K562 (cell line): ENCODE measurements around the gene SLC34A3. TPM values are rescaled to one million over a fixed set of nuclear protein-coding genes. Genes with fewer than 3 reads are reported as not detected.
A peak's percentile ranks its signal among the peaks of the same experiment; 100 is the strongest.

ENCODE experiments used
- ATAC-seq: fragments of 200-7000 bp; cut with Tn5 transposase; 3 replicates; pipeline ENCODE4 v1.9.1; 2020; ENCODE audit warnings: moderate library complexity
- BruUV-seq: library from RNA; stranded (reverse); fragments of 400-500 nt; replicated peaks from 2 replicates; lab custom pipeline; 2021; lab: Mats Ljungman, UMichigan
- CTCF ChIA-PET: fragments of 300-600 bp; formaldehyde crosslinking; extraction: SDS; loops from one replicate; lab custom pipeline; 2021; ENCODE audit warnings: low intra/inter-chr PET ratio; lab: Yijun Ruan, JAX
- POLR2A ChIA-PET: fragments of 300-600, 350-650 bp; sonication (Branson Sonifier 250); formaldehyde crosslinking; extraction: SDS; loops from one replicate; lab custom pipeline; 2021; ENCODE audit warnings: antibody characterized with exemption, inconsistent platforms; lab: Yijun Ruan, JAX
- DNase-seq, 4 experiments: peaks; one replicate each; pipeline versions ENCODE4 v3.0.0 to v3.0.0-alpha.2; 2011 to 2018; ENCODE audit warnings: low spot score in 3 of 4, mixed read lengths in 3 of 4; ENCODE audit errors: extremely low read depth in 1 of 4
- FAIRE-seq: peaks from 2 replicates; lab custom pipeline; 2011; peaks lifted over from hg19 to GRCh38; lab: Jason Lieb, UNC
- H2AFZ ChIP-seq: 2 replicates; pipeline ENCODE4 v1.6.0; 2011; ENCODE audit warnings: low read depth, low read length, control low read depth, inconsistent platforms
- H3K27ac ChIP-seq: fragments of 200-600 bp; 3 replicates; pipeline ENCODE4 v1.8.0; 2011; ENCODE audit warnings: low read depth, mild to moderate bottlenecking, control low read depth, inconsistent platforms, low read length, moderate library complexity, mixed read lengths; ENCODE audit errors: extremely low read depth
- H3K27me3 ChIP-seq, 2 experiments: fragments of 300-600 bp in 1 of 2; 2 replicates in 1 of 2; 3 replicates in 1 of 2; pipeline versions ENCODE4 v1.6.0 to v1.8.0; 2011; ENCODE audit warnings: inconsistent platforms in 2 of 2, low read length in 2 of 2, mild to moderate bottlenecking in 1 of 2, mixed read lengths in 1 of 2, moderate library complexity in 1 of 2; ENCODE audit not compliant: control insufficient read depth in 2 of 2, insufficient read depth in 2 of 2
- H3K36me3 ChIP-seq: fragments of 300-600 bp; 3 replicates; pipeline ENCODE4 v1.8.0; 2011; ENCODE audit warnings: mild to moderate bottlenecking, low read length, inconsistent platforms; ENCODE audit not compliant: control insufficient read depth, insufficient read depth
- H3K4me1 ChIP-seq, 2 experiments: fragments of 200-600 bp in 1 of 2; replicated peaks in 1 of 2; 2 replicates in 1 of 2; 3 replicates in 1 of 2; pipeline versions ENCODE4 v1.5.1 to v1.8.0; 2011; ENCODE audit warnings: inconsistent platforms in 2 of 2, low read length in 2 of 2, mild to moderate bottlenecking in 1 of 2, mixed read lengths in 1 of 2, moderate library complexity in 1 of 2; ENCODE audit not compliant: control insufficient read depth in 2 of 2, insufficient read depth in 2 of 2
- H3K4me2 ChIP-seq: 2 replicates; pipeline ENCODE4 v1.6.1; 2011; ENCODE audit warnings: low read length, control low read depth, inconsistent platforms, mixed read lengths; ENCODE audit not compliant: insufficient read depth
- H3K4me3 ChIP-seq: fragments of 200-600 bp; sonication (generic), shearing (Covaris generic); 2 replicates; pipeline ENCODE4 v1.5.1; 2016; ENCODE audit warnings: control low read depth, inconsistent platforms
- H3K79me2 ChIP-seq: fragments of 200-600 bp; 3 replicates; pipeline ENCODE4 v1.8.0; 2011; ENCODE audit warnings: low read length, inconsistent platforms; ENCODE audit not compliant: control insufficient read depth, insufficient read depth
- H3K9ac ChIP-seq, 2 experiments: 2 replicates each; pipeline versions ENCODE4 v1.6.0 to v1.6.1; 2011; ENCODE audit warnings: low read depth in 2 of 2, low read length in 2 of 2, control low read depth in 1 of 2, inconsistent platforms in 1 of 2, mild to moderate bottlenecking in 1 of 2, mixed read lengths in 1 of 2; ENCODE audit not compliant: insufficient read depth in 1 of 2
- H3K9me1 ChIP-seq: one replicate; pipeline ENCODE4 v1.6.0; 2011; ENCODE audit warnings: inconsistent platforms, mild to moderate bottlenecking, low read length, moderate library complexity; ENCODE audit not compliant: control insufficient read depth, insufficient read depth
- H3K9me3 ChIP-seq: replicated peaks from 2 replicates; pipeline ENCODE4 v1.5.1; 2011; ENCODE audit warnings: low read depth, low read length, inconsistent platforms; ENCODE audit not compliant: control insufficient read depth, insufficient read depth
- H4K20me1 ChIP-seq: replicated peaks from 2 replicates; pipeline ENCODE4 v1.6.1; 2011; ENCODE audit warnings: low read length, inconsistent platforms, mixed read lengths; ENCODE audit not compliant: control insufficient read depth, insufficient read depth
- CBFA2T2 ChIP-seq: fragments of 450-650 bp; conservative IDR thresholded peaks from 2 replicates; pipeline ENCODE4 v1.6.1; 2017; ENCODE audit warnings: mild to moderate bottlenecking
- ETS1 ChIP-seq: conservative IDR thresholded peaks from 2 replicates; pipeline ENCODE4 v1.6.1; 2011; ENCODE audit warnings: low read depth, mild to moderate bottlenecking, low read length; ENCODE audit not compliant: control insufficient read depth
- MEF2D ChIP-seq: conservative IDR thresholded peaks from 2 replicates; pipeline ENCODE4 v1.6.1; 2016; ENCODE audit warnings: low read depth, missing genetic modification characterization, missing compliant biosample characterization
- NEUROD1 ChIP-seq: fragments of 150-350 bp; IDR thresholded peaks from 2 replicates; pipeline ENCODE4 v1.6.1; 2014; ENCODE audit warnings: borderline replicate concordance, low read length, low read depth; ENCODE audit not compliant: partially characterized antibody
- PTRF ChIP-seq: fragments of 450-650 bp; IDR thresholded peaks from 2 replicates; pipeline ENCODE4 v1.6.1; 2016; ENCODE audit warnings: mild to moderate bottlenecking, missing genetic modification characterization, missing compliant biosample characterization
- RBM22 ChIP-seq: fragments of 200-400 bp; formaldehyde crosslinking; IDR thresholded peaks from 2 replicates; pipeline ENCODE4 v1.6.1; 2018; ENCODE audit warnings: low read length, low read depth; ENCODE audit not compliant: poor library complexity, severe bottlenecking
- REST ChIP-seq, 2 experiments: fragments of 450-650 bp; formaldehyde crosslinking in 1 of 2; IDR thresholded peaks; 2 replicates each; pipeline versions ENCODE4 v1.4.0 to v1.6.1; 2014 to 2020; ENCODE audit warnings: mild to moderate bottlenecking in 2 of 2, borderline replicate concordance in 1 of 2, low read depth in 1 of 2
- SREBF1 ChIP-seq: fragments of 150-350 bp; IDR thresholded peaks from 2 replicates; pipeline ENCODE4 v1.6.1; 2014; ENCODE audit warnings: antibody characterized with exemption, low read depth, low read length, borderline replicate concordance
- ZBTB1 ChIP-seq: sonication (generic); formaldehyde crosslinking; IDR thresholded peaks from 2 replicates; pipeline ENCODE4 v1.8.1; 2023; ENCODE audit warnings: missing genetic modification reagents, low read depth, mild to moderate bottlenecking, borderline replicate concordance
- WGBS: fragments of 100-300 bp; shearing (Covaris generic); methylation state at CpG from one replicate; pipeline ENCODE4 v1.1.6; 2016; ENCODE audit warnings: low coverage, mixed read lengths; ENCODE audit not compliant: insufficient coverage; ENCODE audit errors: missing lambda C conversion rate; 5-methylcytosine and 5-hydroxymethylcytosine counted together
- in situ Hi-C: fragments of 300-500 bp; cut with MboI; formaldehyde crosslinking; loops from 4 replicates; pipeline ENCODE4 v1.15.0; 2018; ENCODE audit warnings: inconsistent platforms, mixed read lengths
- intact Hi-C: fragments of 100-400 bp; cut with micrococcal nuclease; formaldehyde crosslinking; loops from 2 replicates; pipeline ENCODE4 v1.14.2; 2022
- polyA plus RNA-seq, 8 experiments: library from polyadenylated mRNA; depleted of rRNA in 4 of 8; stranded (reverse) in 5 of 8; unstranded in 3 of 8; fragments of >200 nt; fragmentation: Nextera tagmentation in 2 of 8; fragmentation: Illumina TruSeq in 1 of 8; extraction: Ambion mirVana in 2 of 8; extraction: Trizol in 1 of 8; gene quantifications; 2 replicates each; pipeline versions ENCODE4 v1.2.1 to v1.2.3, GENCODE V29; 2011 to 2014; ENCODE audit warnings: inconsistent platforms in 1 of 8, missing spikeins in 1 of 8
- total RNA-seq, 7 experiments: library from RNA; depleted of rRNA in 6 of 7; stranded (reverse); fragments of >200 nt in 6 of 7; fragmentation: Illumina TruSeq in 2 of 7; extraction: Trizol in 2 of 7; gene quantifications; 2 replicates each; pipeline versions ENCODE4 v1.2.1 to v1.2.3, GENCODE V29; 2011 to 2021; ENCODE audit warnings: low replicate concordance in 1 of 7

Gene SLC34A3
- total and polyA plus RNA-seq, 9 of the 15 experiments (the other 6 are each of a cell fraction or from before 2014, with no cell fraction given): not detected

GRCh38 chr9:137276473-137277328, 46.0 kb downstream of the SLC34A3 start:
- peak overlapping the region; percentile 98 for H3K27ac ChIP-seq
- no peaks in the 10 kb centered on the region for H3K9me3 ChIP-seq
- peak; percentile 77 to 93 (median 84) for DNase-seq
- H3K4me1 ChIP-seq: peaks cover 17 to 97% of the 10 kb centered on the region in 2 experiments
- ChIA-PET CTCF (interaction anchor here (1.0 to 2.3 kb wide), 2 partner anchors 18 to 168 kb away, joined by 4 to 8 read pairs; no protein-coding TSS in a partner anchor), POLR2A (interaction anchor here (0.5 to 2.6 kb wide), 15 partner anchors 10 to 277 kb away, joined by 3 to 23 read pairs (median 3); partner anchors contain the start of genes LRRC26, MRPL41, NELFB and TUBB4B)
- WGBS: 15% methylated on average over 19 of the region's 30 CpGs
- H3K27me3 ChIP-seq: no peaks in the 10 kb centered on the region
- H3K4me3 ChIP-seq: peak overlapping the region; percentile 88
- FAIRE-seq: peak; percentile 95
- no peaks in the 10 kb centered on the region for H4K20me1 ChIP-seq
- H3K4me2 ChIP-seq: peak overlapping the region; percentile 82
- in situ Hi-C loops: no loop called here
- peak overlapping the region; percentile 88 for H2AFZ ChIP-seq
- peaks cover 37% of the 10 kb centered on the region for H3K79me2 ChIP-seq
- peak; percentile 73 for ATAC-seq
- H3K9ac ChIP-seq: peak overlapping the region; percentile 91 to 92
- peaks cover 51% of the 10 kb centered on the region; the same call in 1 of the 3 replicates for H3K36me3 ChIP-seq
- intact Hi-C loops: loop anchor here (1.0 to 2.0 kb wide), 2 partner anchors 22 to 35 kb away; partner anchors contain the start of genes NELFB and TUBB4B
- no peaks in the 10 kb centered on the region for H3K9me1 ChIP-seq
- BruUV-seq: TSS peak; percentile 81
- 0 out of 2 replicates have a peak, but pooled peaks have one; percentile 49 for TF ChIP-seq ETS1
- TF ChIP-seq REST (IDR thresholded peaks at IDR 0.05; ENCODE audit: borderline replicate concordance): 0 out of 2 replicates have a peak, but pooled peaks have one; percentile 25
- 0 out of 2 replicates have a peak, but pooled peaks have one; percentile 11 for TF ChIP-seq REST (CRISPR knock-in tag; IDR thresholded peaks at IDR 0.05; ENCODE audit: low read depth)
- no peak for TF ChIP-seq NEUROD1
- no peak for TF ChIP-seq ZBTB1 (CRISPR knock-in tag)
- peak; percentile 12; the same call in 1 of the 2 replicates for TF ChIP-seq CBFA2T2
- TF ChIP-seq PTRF (tag): no peak
- no peak for TF ChIP-seq SREBF1
- TF ChIP-seq MEF2D (tag): peak; percentile 78; the same call in 1 of the 2 replicates
- TF ChIP-seq RBM22: no peak
